Measurements from ENCODE around the gene CLCN2. TPM values are rescaled to one million over a fixed set of nuclear protein-coding genes. Genes with fewer than 3 reads are reported as not detected.

CLCN2 gene
- total RNA-seq, 1 experiment from 2014 or later: 21.6 TPM

GRCh38 chr3:184383033-184383740 is 21.8 kb upstream of the CLCN2 start:
- no peak for ATAC-seq
- POLR2A ChIA-PET: no interaction called here

More at GRCh38 chr3:184383033-184383740, 21.8 kb upstream of the CLCN2 start:
- H3K4me3 ChIP-seq (replicated peaks in 1 of 2; ENCODE audit: low read depth in 1 of 2, low read length in 2 of 2): no peak overlapping the region
- no peak overlapping the region for H3K9ac ChIP-seq (ENCODE audit: low read length)
- ChIA-PET RAD21 (ENCODE audit: low non-redundant PET in 1 of 2, low total read pairs in 2 of 2, uncharacterized antibody in 2 of 2, unreplicated experiment in 2 of 2) (interaction anchor here in 1 of 2 experiments (0.6 kb wide), 1 partner anchor 19 kb away, joined by 3 read pairs; no protein-coding TSS in a partner anchor), CTCF (no interaction called here)
- H3K36me3 ChIP-seq (ENCODE audit: control insufficient read depth in 1 of 2, insufficient read depth in 2 of 2, low read length in 2 of 2): no peaks in the 10 kb centered on the region
- H3K79me2 ChIP-seq (ENCODE audit: insufficient read depth, low read length): no peaks in the 10 kb centered on the region
- TF ChIP-seq SIN3A (IDR thresholded peaks at IDR 0.05; ENCODE audit: low read depth) (no peak), POLR2A (IDR thresholded peaks at IDR 0.05; ENCODE audit: borderline replicate concordance, extremely low read depth, insufficient read depth, insufficient read length) (no peak), RAD21 (IDR thresholded peaks at IDR 0.05; ENCODE audit: low read depth) (no peak), REST (IDR thresholded peaks at IDR 0.05; ENCODE audit: low read depth) (no peak), SP1 (IDR thresholded peaks at IDR 0.05; ENCODE audit: low read depth) (no peak), EZH2 (IDR thresholded peaks at IDR 0.05) (no peak), ZFX (IDR thresholded peaks at IDR 0.05) (no peak), MAX (IDR thresholded peaks at IDR 0.05) (no peak), SRF (IDR thresholded peaks at IDR 0.05; ENCODE audit: low read depth) (no peak)
- no TSS peak for BruUV-seq (replicated peaks)
- H4K20me1 ChIP-seq (ENCODE audit: insufficient read depth): no peaks in the 10 kb centered on the region
- H3K4me2 ChIP-seq (ENCODE audit: low read length): no peak overlapping the region
- peaks cover 4 to 13% of the 10 kb centered on the region in 2 experiments; a peak in 2 of 4 replicates for H3K4me1 ChIP-seq (ENCODE audit: control insufficient read depth in 1 of 2, insufficient read depth in 2 of 2, low read length in 2 of 2)
- no peak for DNase-seq (ENCODE audit: low read depth, low spot score)
- no peaks in the 10 kb centered on the region for H3K27me3 ChIP-seq (ENCODE audit: insufficient read depth, low read length)
- H3K9me2 ChIP-seq (ENCODE audit: insufficient read depth): no peaks in the 10 kb centered on the region
- intact Hi-C loops (cut with micrococcal nuclease): no loop called here
- no peak overlapping the region for H3K27ac ChIP-seq (ENCODE audit: low read depth, low read length)
- H2AFZ ChIP-seq (ENCODE audit: low read depth, low read length, poor library complexity, severe bottlenecking): no peak overlapping the region
- no peaks in the 10 kb centered on the region for H3K9me3 ChIP-seq (ENCODE audit: control insufficient read depth in 1 of 2, insufficient read depth in 1 of 2, low read depth in 1 of 2, low read length in 2 of 2)
